HTERT RPE-1 (cell line): ENCODE measurements around the gene ATP5PO.

Experiments used
- in situ Hi-C: fragments of 300-500 bp; cut with MboI; formaldehyde crosslinking; loops from 4 replicates; pipeline ENCODE4 v1.14.3; 2020; ENCODE audit warnings: low sequenced_read_pairs

Gene ATP5PO, protein sequence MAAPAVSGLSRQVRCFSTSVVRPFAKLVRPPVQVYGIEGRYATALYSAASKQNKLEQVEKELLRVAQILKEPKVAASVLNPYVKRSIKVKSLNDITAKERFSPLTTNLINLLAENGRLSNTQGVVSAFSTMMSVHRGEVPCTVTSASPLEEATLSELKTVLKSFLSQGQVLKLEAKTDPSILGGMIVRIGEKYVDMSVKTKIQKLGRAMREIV

DNA sequence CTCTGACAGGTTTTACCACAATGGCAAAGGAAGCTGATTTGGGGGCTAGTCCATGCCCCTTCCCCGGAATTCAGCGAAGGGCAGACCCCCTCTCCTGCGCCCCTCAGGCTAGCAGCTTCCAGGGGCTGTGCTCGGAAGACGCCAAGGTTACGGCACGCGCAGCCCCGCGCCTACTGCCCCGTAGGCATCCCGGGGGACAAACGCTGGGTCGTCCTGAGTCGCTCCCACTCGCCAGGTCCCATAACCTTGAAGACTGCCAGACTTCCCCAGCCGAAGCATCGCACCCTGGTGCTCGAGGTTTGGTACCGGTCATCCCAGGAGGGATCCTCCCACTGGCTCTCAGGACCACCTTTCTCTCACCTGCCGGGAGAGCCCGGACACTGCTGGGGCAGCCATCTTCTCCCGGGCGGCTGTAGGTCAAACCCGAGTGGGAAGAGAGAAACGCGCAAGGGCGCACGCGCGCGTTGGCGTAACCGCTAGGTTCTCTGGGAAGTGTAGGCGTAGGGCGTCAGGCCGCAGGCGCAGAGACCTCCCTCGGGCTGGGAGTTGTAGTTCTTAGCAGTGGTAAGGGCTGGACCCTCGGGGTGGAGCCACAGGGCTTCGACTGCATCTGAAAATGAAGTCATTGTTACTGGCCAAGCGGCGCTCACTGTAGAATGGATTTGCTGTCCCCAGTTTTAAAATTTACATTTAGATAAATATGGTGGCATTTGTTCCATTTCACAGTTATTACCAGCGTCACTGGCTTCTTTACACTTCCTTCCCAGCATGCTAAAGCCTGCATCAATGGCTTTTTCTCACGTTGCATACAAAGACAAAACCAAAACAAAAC, at the start of gene ATP5PO:
TSS of gene ATP5PO (minus strand) at position 437 of the 832 bp plus-strand sequence. CDS start at position 396, 41 bp downstream.
- in situ Hi-C loops, result no loop called here

DNA sequence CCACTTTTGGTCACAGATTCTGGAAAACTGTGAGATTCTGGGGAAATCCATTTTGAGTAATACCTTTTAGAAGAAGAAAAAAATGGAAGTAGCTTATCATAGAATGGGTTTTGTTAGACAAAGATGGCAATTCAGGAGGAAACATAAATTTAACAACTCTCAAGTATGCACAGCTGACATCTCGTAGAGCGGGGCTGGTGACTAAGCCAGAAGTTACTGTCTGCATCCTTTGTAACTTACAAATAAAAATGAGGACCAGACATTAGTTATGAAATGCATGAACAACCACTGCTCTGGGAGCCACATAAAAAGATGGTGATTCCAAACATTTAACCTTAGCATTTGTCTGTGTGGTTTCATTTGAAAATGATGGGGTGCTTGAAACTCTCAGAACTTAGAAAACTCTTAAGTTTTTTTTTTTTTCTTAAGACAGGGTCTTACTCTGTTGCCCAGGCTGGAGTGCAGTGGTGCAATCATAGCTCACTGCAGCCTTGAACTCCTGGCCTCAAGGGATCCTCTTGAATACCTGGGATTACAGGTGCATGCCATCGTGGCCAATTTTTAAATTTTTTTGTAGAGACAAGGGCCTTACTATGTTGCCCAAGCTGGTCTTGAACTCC, 49.2 kb upstream of the ATP5PO start:
- in situ Hi-C loops, result no loop called here

DNA sequence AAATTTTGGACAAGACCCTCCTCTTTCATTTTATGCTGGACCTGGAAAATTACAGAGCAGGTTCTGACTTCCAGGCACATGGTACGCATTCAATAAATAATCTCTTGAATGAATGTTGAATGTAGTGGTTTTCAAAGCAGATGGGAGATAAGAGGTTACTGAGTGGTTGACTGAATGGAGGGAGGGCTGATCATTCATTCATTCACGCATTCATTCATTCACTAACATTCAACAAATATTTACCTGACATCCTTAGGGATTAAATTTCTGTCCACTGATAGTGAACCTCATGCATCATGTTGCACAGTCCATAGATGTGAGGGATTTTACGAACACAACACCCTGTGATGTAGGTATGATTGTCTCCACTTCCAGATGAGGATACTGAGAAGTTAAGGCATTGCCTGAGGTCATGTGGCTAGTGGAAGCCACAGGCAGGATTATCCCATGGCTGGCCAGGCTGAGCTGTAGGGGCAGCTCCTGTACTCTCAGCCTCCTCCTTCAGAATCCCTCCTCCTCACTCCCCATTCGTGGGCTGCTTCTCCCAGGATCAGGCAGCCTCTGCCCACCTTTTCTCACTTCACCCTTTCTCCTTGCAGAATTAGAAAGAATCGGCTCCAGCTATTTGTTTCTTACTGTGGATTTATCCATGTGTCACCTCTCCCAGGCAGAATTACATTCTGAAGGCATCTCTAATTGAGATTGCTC, 48.4 kb upstream of the ATP5PO start:
- in situ Hi-C loops, result no loop called here

DNA sequence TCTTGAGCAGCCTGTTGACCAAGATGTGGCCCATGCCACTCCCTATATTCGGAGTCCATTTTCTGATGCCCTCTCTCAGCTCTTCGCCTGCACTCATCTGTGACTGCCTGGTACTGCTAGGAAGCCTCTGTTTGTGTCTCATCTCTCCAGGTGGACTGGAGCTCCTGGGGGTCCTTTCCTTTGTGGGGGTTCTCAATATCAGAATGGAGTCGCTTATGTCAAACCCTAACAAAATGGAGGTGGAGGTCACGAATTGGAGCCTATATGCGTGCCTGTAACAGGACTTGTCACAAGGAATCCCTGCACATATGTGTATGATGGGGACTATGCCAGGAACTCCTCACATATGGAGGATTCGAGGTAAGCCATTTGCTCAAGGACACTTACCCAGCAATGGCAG, 46.7 kb upstream of the ATP5PO start:
- in situ Hi-C loops, result no loop called here

DNA sequence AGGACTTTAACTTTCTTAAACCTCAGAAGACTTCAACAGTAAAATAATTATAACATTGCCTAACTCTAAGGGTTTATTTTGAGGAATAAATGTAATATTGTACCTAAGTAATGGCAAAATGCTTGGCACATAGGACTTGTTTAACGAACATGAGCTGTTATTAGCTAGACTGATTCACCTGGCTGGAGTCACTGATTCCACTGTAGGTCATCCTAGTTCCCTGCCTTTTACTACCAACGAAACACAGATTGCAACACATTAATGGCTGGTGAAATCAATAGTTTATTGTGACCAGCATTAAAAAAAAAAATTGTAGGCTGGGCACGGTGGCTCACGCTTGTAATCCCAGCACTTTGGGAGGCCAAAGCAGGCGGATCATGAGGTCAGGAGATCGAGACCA, 45.5 kb upstream of the ATP5PO start:
- in situ Hi-C loops, result no loop called here

DNA sequence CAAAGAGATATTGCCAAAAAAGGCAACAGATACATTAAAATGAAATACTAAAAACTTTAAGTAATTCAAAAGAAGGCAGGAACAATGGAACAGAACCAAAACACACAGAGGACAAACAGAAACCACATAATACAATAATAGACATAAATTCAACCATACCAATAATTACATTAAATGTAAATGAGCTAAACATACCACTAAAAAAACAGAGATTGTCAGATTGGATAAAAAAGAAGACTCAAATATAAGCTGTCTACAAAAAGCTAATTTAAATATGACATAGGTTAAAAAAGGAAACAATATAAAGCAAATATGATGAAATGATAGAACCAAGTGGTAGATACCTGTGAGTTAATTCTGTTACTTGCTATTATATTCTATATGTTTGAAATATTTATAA, 44.1 kb upstream of the ATP5PO start:
- in situ Hi-C loops, result no loop called here

DNA sequence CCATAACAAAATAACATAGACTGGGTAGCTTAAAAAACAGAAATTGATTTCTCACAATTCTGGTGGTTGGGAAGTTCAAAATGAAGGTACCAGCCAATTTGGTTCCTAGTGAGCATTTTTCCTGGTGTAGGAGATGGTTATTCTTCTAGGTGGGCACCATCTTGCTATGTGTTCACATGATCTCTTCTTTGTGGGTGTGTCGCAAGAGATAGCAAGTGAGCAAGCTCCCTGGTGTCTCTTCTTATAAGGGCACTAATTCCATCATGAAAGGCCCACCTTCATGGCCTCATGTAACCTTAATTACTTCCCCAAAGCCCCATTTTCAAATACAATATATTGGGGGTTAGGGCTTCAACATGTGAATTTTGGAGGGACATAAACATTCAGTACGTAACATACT, 38.8 kb upstream of the ATP5PO start:
- in situ Hi-C loops, result no loop called here

DNA sequence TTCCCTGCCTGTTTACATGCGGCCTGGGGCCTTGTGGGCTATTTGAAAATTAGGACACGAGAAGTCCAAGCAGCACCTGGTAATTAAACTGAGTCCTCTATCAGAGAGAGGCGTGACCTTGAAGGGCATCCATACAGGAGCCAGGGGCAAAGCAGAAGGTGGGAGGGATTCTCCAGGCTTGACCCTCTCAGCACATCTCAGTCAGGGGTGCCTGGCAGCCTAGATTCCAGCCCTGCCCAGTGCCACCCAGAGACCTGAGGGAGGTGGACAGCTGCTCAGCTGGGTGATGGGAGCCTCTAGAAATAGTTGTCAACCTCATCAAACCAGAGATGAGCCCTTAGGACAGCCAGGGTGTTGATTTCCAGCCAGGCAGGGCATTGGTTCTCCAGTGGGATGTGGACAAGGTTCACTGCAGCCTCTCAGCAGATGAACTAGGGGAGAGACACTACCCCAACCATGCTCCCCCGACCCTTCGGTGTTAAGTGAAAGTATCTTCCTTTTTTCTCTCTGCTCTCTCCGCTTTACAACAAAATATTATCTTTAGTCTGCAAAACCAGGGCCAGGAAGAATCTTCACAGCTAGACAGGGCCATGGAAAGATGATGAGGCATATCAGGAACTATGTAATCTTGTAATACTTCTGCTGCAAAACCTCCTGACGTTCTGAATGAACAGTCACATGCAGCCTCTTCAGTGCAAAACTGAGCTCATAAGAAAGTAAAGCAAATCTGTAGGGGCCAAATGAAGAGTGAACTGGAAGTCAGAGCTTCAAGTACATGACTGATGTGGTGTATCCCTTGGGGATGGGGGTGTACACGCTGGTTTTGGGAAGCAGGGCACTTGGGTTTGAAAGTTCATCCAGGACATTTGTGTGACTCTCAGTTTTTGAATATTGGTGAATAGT, 35.9 kb upstream of the ATP5PO start:
- in situ Hi-C loops, result no loop called here

DNA sequence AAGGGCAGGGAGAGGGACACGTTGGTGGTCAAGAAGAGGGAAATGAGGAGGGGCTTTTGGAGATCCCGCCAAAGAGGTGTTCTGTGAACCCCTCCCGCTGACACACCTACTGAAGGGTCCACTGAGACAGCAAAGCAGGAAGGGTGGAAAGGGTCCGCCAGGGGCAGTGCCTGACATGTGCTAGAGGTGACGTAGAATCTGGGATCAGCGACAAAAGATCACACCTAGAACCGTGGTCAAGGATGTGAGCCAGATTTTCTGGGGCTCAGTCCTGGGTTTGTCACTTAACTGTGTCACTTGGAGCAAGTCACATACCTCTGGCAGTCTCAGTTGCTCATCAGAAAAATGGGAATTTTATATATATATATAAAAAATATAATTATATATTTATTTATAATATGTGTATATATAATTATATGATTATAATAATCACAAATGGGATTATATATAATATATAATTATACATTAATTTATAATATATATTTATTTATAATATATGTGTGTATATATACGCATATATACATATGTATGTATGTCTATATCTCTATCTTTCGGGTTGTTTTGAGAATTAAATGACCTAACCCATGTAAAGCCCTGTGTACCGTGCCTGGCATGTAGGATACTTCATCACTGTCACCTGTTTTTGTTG, 35.0 kb upstream of the ATP5PO start:
- in situ Hi-C loops, result no loop called here

DNA sequence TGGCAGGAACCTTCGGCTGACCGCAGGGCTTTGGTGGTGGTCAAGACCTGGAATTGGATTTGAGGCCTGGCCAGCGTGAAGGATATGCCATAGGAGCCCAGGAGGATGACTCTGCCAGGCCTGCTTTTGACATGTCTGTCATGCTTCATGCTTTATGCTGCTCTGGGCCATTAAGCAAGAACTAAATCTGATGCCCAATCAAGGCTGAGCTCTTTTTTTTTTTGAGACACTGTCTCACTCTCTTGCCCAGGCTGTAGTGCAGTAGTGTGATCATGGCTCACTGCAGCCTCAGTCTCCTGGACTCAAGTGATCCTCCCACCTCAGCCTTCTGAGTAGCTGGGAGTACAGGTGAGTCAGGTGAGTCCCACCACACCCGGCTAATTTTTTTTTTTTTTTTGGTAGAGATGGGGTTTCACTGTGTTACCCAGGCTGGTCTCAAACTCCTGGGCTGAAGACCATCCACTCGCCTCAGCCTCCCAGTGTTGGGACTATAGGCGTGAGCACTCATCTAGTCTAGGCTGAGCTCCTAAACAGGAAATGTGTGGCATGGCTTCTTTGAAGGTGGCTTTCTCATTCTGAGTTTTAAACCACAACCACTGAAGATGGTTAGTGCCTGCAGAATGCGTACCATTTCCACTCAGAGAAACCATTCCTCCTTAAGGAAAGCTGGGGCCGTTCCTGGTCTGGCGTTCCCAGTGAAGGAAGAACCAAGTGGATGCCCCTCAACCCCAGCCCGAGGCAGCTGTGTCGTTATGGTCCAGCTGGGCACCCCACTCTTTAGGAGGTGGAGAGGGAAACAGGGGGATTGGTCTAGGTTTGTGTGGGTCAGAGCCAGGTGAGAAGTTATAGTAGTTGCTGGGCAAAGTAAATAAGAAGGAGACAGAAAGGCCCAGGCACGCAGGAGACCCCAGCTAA, 34.2 kb upstream of the ATP5PO start:
- in situ Hi-C loops, result no loop called here

DNA sequence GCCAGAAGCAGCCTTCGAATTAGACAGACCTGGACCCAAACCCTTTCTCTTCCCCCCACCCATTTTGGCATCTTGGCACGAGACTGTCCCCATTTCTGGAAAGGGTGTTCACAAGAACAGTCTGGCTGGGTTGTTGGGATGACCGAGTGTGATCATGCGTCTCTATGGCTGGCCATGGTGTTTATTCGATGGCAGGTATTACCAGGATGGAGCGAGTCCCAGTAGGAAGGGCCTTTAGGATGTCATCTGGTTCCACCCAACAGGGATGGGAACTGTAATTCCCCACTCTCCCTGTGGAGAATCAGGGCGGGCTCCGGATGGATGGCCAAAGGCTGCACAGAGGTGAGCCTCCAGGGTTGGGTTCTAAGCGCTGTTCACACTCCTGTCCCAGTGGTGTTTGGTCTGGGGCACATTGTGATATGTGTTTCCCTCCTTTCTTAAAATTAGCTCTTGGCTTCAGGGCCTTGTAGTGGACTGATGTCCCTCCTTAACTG, 33.4 kb upstream of the ATP5PO start:
- in situ Hi-C loops, result no loop called here

DNA sequence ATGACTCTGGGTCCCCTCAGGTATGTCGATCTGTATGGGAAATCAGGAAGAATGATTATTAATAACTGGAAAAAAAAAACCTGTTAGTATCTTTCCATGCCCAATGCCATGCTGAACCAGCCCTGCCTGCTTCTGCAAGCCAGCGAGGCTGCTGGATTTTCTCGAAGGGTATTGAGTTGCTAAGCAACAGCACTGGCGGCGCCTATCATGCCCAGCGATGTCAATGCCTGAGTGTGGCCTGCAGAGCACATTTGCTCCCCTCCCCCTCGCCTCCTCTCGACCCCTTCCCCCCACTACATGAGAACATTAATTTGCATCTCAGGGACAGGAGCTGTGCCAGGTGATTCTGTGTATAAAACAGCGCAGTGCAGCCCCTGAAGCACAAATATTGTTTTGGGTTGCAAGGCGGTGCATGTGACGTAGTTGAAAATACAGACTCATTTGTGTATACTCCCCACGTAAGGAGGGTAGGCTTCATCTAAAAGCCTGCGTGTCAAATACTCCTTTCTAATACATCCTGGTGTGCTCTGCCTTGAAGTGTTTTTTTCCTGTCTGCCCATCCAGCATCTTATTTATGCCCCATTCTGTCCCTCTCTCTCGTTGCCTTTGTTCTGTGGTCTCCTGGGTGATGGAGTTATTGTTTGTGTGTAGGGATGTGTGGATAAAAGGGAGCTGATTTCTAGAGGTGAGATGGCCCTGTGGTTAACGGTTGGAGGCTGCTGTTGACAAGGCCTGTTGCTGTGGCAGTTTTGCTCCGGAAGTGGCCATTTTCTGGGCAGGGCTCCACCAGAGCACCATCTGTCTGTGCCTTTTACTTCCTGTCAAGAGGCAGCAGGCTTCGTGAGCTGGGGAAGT, 32.7 kb upstream of the ATP5PO start:
- in situ Hi-C loops, result no loop called here

DNA sequence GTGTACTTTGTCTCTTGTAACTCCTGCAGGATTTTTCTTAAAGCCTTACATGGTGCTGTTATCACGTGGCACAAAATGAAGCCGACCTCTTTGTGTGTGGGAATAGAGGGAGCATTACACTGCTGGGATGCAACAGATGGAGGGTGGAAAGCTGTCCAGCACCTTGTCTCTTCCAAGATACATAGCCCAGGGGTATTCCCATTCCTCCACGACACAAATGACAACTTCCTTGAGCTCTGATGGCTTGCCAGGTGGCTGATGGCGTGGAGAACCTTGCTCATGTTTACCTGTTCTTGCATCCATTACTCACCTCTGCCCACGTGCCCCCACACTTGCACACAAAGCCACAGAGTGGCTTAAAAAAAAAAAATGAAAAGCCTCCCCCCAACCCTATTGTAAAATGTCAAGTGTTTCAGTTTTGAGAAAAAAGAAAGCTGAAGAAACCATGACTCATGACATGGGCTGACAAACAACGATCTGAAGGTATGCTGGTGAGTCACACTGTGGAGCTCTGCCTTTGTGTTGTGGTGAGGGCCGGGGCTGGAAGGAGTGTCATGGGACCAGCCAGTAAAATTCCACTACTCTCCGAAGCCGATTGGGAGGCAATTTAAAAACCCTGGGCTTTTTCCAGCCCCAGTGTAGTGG, 32.0 kb upstream of the ATP5PO start:
- in situ Hi-C loops, result no loop called here

DNA sequence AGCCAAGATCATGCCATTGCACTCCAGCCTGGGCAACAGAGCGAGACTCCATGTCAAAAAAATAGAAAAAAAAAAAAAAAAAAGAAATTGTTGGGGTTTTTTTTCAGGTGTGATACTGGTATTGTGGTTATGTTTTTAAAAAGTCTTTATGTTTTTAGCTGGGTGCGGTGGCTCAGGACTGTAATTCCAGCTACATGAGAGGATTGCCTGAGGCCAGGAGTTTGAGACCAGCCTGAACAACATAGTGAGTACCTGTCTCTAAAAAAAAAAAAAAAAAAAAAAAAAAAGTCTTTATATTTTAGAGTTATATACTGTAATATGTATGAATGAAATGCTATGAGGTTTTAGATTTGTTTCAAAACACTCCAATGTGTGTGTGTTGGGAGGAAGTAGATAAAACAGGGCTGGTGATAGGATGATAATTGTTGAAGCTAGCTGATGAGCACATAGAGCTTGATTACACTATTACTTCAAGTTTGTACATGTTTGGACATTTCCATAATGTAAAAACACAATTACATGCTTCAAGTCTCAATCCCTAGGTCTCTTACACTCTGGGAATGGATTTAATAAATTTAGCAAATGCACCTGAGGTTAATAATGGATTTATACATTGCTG, 30.2 kb upstream of the ATP5PO start:
- in situ Hi-C loops, result no loop called here

DNA sequence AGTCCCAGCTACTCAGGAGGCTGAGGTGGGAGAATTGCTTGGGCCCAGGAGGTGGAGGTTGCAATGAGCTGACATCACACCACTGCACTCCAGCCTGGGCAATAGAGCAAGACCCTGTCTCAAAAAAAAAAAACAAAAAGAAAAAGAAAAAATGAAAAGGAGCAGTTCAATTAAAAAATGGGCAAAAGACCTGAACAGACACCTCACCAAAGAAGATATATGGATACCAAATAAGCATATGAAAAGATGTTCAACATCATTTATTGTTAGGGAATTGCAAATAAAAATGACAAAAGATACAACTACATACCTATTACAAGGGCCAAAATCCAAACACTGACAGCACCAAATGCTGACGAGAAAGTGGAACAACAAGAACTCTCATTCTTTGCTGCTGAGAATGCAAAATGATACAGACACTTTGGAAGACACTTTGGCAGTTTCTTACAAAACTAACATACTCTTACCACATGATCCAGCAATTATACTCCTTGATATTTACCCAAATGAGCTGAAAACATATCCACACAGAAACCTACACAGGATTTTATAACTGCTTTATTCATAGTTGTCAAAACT, 28.7 kb upstream of the ATP5PO start:
- in situ Hi-C loops, result no loop called here

DNA sequence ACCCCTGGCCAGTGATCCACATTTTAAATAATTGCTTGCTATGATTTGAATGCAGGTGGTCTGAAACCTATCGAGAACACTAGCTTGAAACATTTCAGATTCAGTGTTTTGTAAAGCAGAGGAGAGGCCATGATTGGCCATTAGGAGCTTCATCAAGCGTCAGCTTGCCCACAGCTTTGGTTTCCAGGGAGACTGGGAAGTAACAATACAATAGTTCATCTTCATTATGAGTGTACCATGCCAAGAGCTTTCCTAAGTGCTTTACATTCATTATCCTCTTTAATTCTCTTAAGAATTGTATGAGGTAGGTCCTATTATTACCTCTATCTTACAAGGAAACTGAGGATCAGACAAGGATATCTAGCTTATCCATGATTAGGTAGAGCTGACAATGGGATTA, 27.7 kb upstream of the ATP5PO start:
- in situ Hi-C loops, result no loop called here

DNA sequence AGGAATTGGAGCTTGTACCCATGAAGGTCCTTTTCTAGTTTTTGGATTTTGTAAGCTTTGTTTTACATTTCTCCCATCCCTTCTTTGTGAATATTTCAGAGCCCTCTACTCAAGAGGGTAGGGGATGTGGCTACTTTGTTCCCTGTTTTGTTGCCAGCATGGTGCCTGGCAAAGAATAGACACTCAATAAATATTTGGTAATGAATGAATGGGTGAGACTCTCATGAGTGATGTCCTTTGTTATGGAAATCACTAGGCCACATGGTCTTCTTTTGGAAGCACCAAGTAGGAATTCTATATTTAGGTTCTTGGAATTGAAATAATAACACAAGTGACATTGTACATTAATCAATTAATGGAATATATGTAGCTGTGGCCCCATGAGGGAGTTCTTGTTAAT, 26.8 kb upstream of the ATP5PO start:
- in situ Hi-C loops, result no loop called here
